Astrocyte (in vitro differentiated cells and primary cell): ENCODE measurements around the gene PTPN13. TPM values are rescaled to one million over a fixed set of nuclear protein-coding genes. Genes with fewer than 3 reads are reported as not detected.

Experiments
- DNase-seq: peaks from one replicate; pipeline ENCODE4 v3.0.0-alpha.2; 2010; ENCODE audit warnings: low read depth
- FAIRE-seq: peaks from 2 replicates; lab custom pipeline; 2011; peaks lifted over from hg19 to GRCh38; lab: Jason Lieb, UNC
- H2AFZ ChIP-seq: 2 replicates; pipeline ENCODE4 v1.6.0; 2012; ENCODE audit warnings: low read depth, low read length, inconsistent platforms
- H3K27ac ChIP-seq: 2 replicates; pipeline ENCODE4 v1.5.1; 2011; ENCODE audit warnings: low read depth, low read length, inconsistent platforms
- H3K27me3 ChIP-seq: 2 replicates; pipeline ENCODE4 v1.6.0; 2011; ENCODE audit warnings: low read length, inconsistent platforms; ENCODE audit not compliant: insufficient read depth
- H3K36me3 ChIP-seq: 2 replicates; pipeline ENCODE4 v1.5.1; 2011; ENCODE audit warnings: low read length, inconsistent platforms; ENCODE audit not compliant: insufficient read depth
- H3K4me1 ChIP-seq: 2 replicates; pipeline ENCODE4 v1.5.1; 2011; ENCODE audit warnings: low read length, inconsistent platforms; ENCODE audit not compliant: insufficient read depth
- H3K4me2 ChIP-seq: 2 replicates; pipeline ENCODE4 v1.6.0; 2012; ENCODE audit warnings: low read length, inconsistent platforms
- H3K4me3 ChIP-seq: 2 replicates; pipeline ENCODE4 v1.5.1; 2011; ENCODE audit warnings: low read depth, mild to moderate bottlenecking, low read length, inconsistent platforms; ENCODE audit not compliant: insufficient read depth
- H3K79me2 ChIP-seq: 2 replicates; pipeline ENCODE4 v1.6.0; 2012; ENCODE audit warnings: mild to moderate bottlenecking, low read length, inconsistent platforms; ENCODE audit not compliant: insufficient read depth
- H3K9ac ChIP-seq: 2 replicates; pipeline ENCODE4 v1.6.0; 2012; ENCODE audit warnings: mild to moderate bottlenecking, low read length, inconsistent platforms
- H3K9me3 ChIP-seq: 2 replicates; pipeline ENCODE4 v1.5.1; 2012; ENCODE audit warnings: low read depth, mild to moderate bottlenecking, low read length, inconsistent platforms; ENCODE audit not compliant: insufficient read depth
- H4K20me1 ChIP-seq: 2 replicates; pipeline ENCODE4 v1.6.0; 2012; ENCODE audit warnings: low read length, inconsistent platforms; ENCODE audit not compliant: insufficient read depth
- H3K27ac Mint-ChIP-seq: one replicate; pipeline ENCODE4 v1.8.0; 2021; ENCODE audit warnings: mild to moderate bottlenecking, mixed read lengths; ENCODE audit not compliant: unreplicated experiment
- H3K27me3 Mint-ChIP-seq: one replicate; pipeline ENCODE4 v1.8.0; 2021; ENCODE audit warnings: low read depth, mixed read lengths; ENCODE audit not compliant: unreplicated experiment
- H3K36me3 Mint-ChIP-seq: one replicate; pipeline ENCODE4 v1.8.0; 2021; ENCODE audit warnings: low read depth, mixed read lengths; ENCODE audit not compliant: unreplicated experiment
- H3K4me1 Mint-ChIP-seq: one replicate; pipeline ENCODE4 v1.8.0; 2021; ENCODE audit warnings: low read depth, mixed read lengths; ENCODE audit not compliant: unreplicated experiment
- H3K4me3 Mint-ChIP-seq: one replicate; pipeline ENCODE4 v1.8.0; 2021; ENCODE audit warnings: mild to moderate bottlenecking, moderate library complexity, mixed read lengths; ENCODE audit not compliant: unreplicated experiment
- H3K9me3 Mint-ChIP-seq: one replicate; pipeline ENCODE4 v1.8.0; 2021; ENCODE audit warnings: mild to moderate bottlenecking, mixed read lengths; ENCODE audit not compliant: unreplicated experiment
- CTCF ChIP-seq: IDR thresholded peaks from 2 replicates; pipeline ENCODE4 v1.5.1; 2011; ENCODE audit warnings: low read depth, mild to moderate bottlenecking, inconsistent platforms, low read length, moderate library complexity; ENCODE audit not compliant: insufficient read depth
- EZH2 ChIP-seq: IDR thresholded peaks from 2 replicates; pipeline ENCODE4 v1.6.1; 2012; ENCODE audit warnings: mild to moderate bottlenecking, low read length, inconsistent platforms; ENCODE audit not compliant: insufficient read depth
- total RNA-seq: library from RNA; stranded (reverse); gene quantifications from 2 replicates; pipeline ENCODE4 v1.2.1, GENCODE V29; 2021

The PTPN13 gene
- total RNA-seq, 1 donor from 2014 or later: 46.2 TPM

- no peaks in the 10 kb centered on the region for H3K79me2 ChIP-seq
- no peak overlapping the region for H2AFZ ChIP-seq
- H3K9me3 ChIP-seq: no peaks in the 10 kb centered on the region
- H3K36me3 Mint-ChIP-seq: no peaks in the 10 kb centered on the region
- no peak overlapping the region for H3K9ac ChIP-seq
- no peaks in the 10 kb centered on the region for H3K36me3 ChIP-seq
- no peaks in the 10 kb centered on the region for H3K27me3 Mint-ChIP-seq
- DNase-seq (no peak), FAIRE-seq (no peak)
- H3K27me3 ChIP-seq: no peaks in the 10 kb centered on the region
- no peak overlapping the region for H3K4me3 ChIP-seq
- H3K27ac Mint-ChIP-seq: no peak overlapping the region
- TF ChIP-seq EZH2 (no peak), CTCF (no peak)
- H3K9me3 Mint-ChIP-seq: no peaks in the 10 kb centered on the region
- no peak overlapping the region for H3K4me3 Mint-ChIP-seq
- peaks cover 4% of the 10 kb centered on the region for H3K4me1 ChIP-seq
- H3K4me2 ChIP-seq: no peak overlapping the region
- H3K4me1 Mint-ChIP-seq: peaks cover 9% of the 10 kb centered on the region
- no peak overlapping the region for H3K27ac ChIP-seq
- no peaks in the 10 kb centered on the region for H4K20me1 ChIP-seq
Observed at GRCh38 chr4:86587381-86588140, 6.6 kb upstream of the PTPN13 start.

- peak; percentile 45 for DNase-seq
- Histone ChIP-seq H3K79me2 (peaks cover 23% of the 10 kb centered on the region), H2AFZ (peak overlapping the region; percentile 63), H3K9me3 (no peaks in the 10 kb centered on the region), H4K20me1 (no peaks in the 10 kb centered on the region), H3K4me3 (peak overlapping the region; percentile 7), H3K4me2 (peak overlapping the region; percentile 84), H3K9ac (peak overlapping the region; percentile 80), H3K4me1 (peaks cover 22% of the 10 kb centered on the region), H3K36me3 (no peaks in the 10 kb centered on the region), H3K27me3 (no peaks in the 10 kb centered on the region), H3K27ac (peak overlapping the region; percentile 91)
- H3K4me1 Mint-ChIP-seq: peaks cover 27% of the 10 kb centered on the region
- TF ChIP-seq CTCF (no peak), EZH2 (no peak)
- no peaks in the 10 kb centered on the region for H3K9me3 Mint-ChIP-seq
- H3K4me3 Mint-ChIP-seq: peak overlapping the region; percentile 100
- no peaks in the 10 kb centered on the region for H3K36me3 Mint-ChIP-seq
- FAIRE-seq: peak; percentile 55
- no peaks in the 10 kb centered on the region for H3K27me3 Mint-ChIP-seq
- H3K27ac Mint-ChIP-seq: peak overlapping the region; percentile 82
Observed at GRCh38 chr4:86592553-86593249, 1.4 kb upstream of the PTPN13 start.
